ENCODE data around the gene IPPK. TPM values are rescaled to one million over a fixed set of nuclear protein-coding genes. Genes with fewer than 3 reads are reported as not detected.

Gene IPPK
- total RNA-seq = 11.8 and 13.1 TPM in 2 replicates

GRCh38 chr9:92669890-92670708, at the start of gene IPPK:
Gene IPPK, minus strand, starts transcription at chr9:92670131. Its CDS starts 143 bp downstream, at chr9:92669988.

Other genes with a start within 250 kb of the IPPK start
- 0.20 and 0.37 TPM in 2 replicates for gene OMD, start 245.7 kb downstream of the IPPK start, total RNA-seq
- 0.78 and 3.3 TPM in 2 replicates for gene ASPN, start 187.6 kb downstream of the IPPK start, total RNA-seq
- 2.0 and 3.3 TPM in 2 replicates for gene ECM2, start 134.1 kb downstream of the IPPK start, total RNA-seq
- gene BICD2, start 94.7 kb upstream of the IPPK start, total RNA-seq = 36.0 and 47.9 TPM in 2 replicates
- gene ZNF484, start 207.9 kb upstream of the IPPK start, total RNA-seq = 9.4 and 10.7 TPM in 2 replicates

All from subcutaneous preadipocyte (primary cell).